Endodermal cell (in vitro differentiated cells): ENCODE measurements around the gene MAPK14. TPM values are rescaled to one million over a fixed set of nuclear protein-coding genes. Genes with fewer than 3 reads are reported as not detected.

Experiments used
- DNase-seq: peaks from one replicate; pipeline ENCODE4 v3.0.0-alpha.2; 2017
- H3K27ac ChIP-seq: 2 replicates; pipeline ENCODE4 v1.5.1; 2013; ENCODE audit warnings: mild to moderate bottlenecking, low read depth, low read length, moderate library complexity
- H3K27me3 ChIP-seq: 2 replicates; pipeline ENCODE4 v1.6.1; 2013; ENCODE audit warnings: mild to moderate bottlenecking, low read length, moderate library complexity; ENCODE audit not compliant: insufficient read depth, control insufficient read depth, poor library complexity, severe bottlenecking
- H3K36me3 ChIP-seq: 2 replicates; pipeline ENCODE4 v1.7.0; 2013; ENCODE audit warnings: mild to moderate bottlenecking, low read length, moderate library complexity; ENCODE audit not compliant: control insufficient read depth, insufficient read depth
- H3K4me1 ChIP-seq: one replicate; pipeline ENCODE4 v1.7.0; 2013; ENCODE audit warnings: low read length; ENCODE audit not compliant: control insufficient read depth, insufficient read depth
- H3K4me3 ChIP-seq: 2 replicates; pipeline ENCODE4 v1.5.1; 2013; ENCODE audit warnings: mild to moderate bottlenecking, low read length, moderate library complexity
- H3K9ac ChIP-seq: 2 replicates; pipeline ENCODE4 v1.6.1; 2013; ENCODE audit warnings: mild to moderate bottlenecking, low read length, moderate library complexity; ENCODE audit not compliant: poor library complexity, severe bottlenecking; ENCODE audit errors: extremely low read depth
- H3K9me3 ChIP-seq: 2 replicates; pipeline ENCODE4 v1.6.1; 2013; ENCODE audit warnings: mild to moderate bottlenecking, low read length, moderate library complexity; ENCODE audit not compliant: control insufficient read depth
- H3K27ac Mint-ChIP-seq: 2 replicates; pipeline ENCODE4 v1.8.0; 2020; ENCODE audit warnings: mixed read lengths
- H3K27me3 Mint-ChIP-seq: 2 replicates; pipeline ENCODE4 v1.8.0; 2021; ENCODE audit warnings: mild to moderate bottlenecking, mixed read lengths; ENCODE audit not compliant: insufficient read depth
- H3K36me3 Mint-ChIP-seq: 2 replicates; pipeline ENCODE4 v1.8.0; 2020; ENCODE audit warnings: low read depth, mixed read lengths
- H3K4me1 Mint-ChIP-seq: 2 replicates; pipeline ENCODE4 v1.8.0; 2020; ENCODE audit warnings: mixed read lengths
- H3K4me3 Mint-ChIP-seq: 2 replicates; pipeline ENCODE4 v1.8.0; 2020; ENCODE audit warnings: mild to moderate bottlenecking, moderate library complexity, mixed read lengths
- H3K9me3 Mint-ChIP-seq: 2 replicates; pipeline ENCODE4 v1.8.0; 2020; ENCODE audit warnings: mild to moderate bottlenecking, mixed read lengths
- CTCF ChIP-seq: fragments of 200-600 bp; sonication (generic); conservative IDR thresholded peaks from 2 replicates; pipeline ENCODE4 v1.5.0; 2021; ENCODE audit warnings: antibody characterized with exemption, mild to moderate bottlenecking
- WGBS, 2 experiments: methylation state at CpG; one replicate each; pipeline versions ENCODE4 v1.1.5 to v1.1.7; 2013; ENCODE audit warnings: missing lambda C conversion rate in 2 of 2, mixed read lengths in 1 of 2; ENCODE audit not compliant: insufficient coverage in 1 of 2, insufficient read length in 1 of 2; 5-methylcytosine and 5-hydroxymethylcytosine counted together
- total RNA-seq, 2 donors: library from RNA; stranded (reverse); fragmentation: NEBNext Ultra II Directional in 1 of 2; extraction: Animal tissue kit (Norgen Biotek cat#: 25700) in 1 of 2; gene quantifications; 2 replicates in 1 of 2; 3 replicates in 1 of 2; pipeline ENCODE4 v1.2.1, GENCODE V29; 2021

The MAPK14 gene
- total RNA-seq, 2 donors from 2014 or later = 36.4 to 40.6 TPM

GRCh38 chr6:36111526-36111925 is 83.9 kb downstream of the MAPK14 start:
- peaks cover 35% of the 10 kb centered on the region for H3K36me3 Mint-ChIP-seq
- peaks cover 50% of the 10 kb centered on the region for H3K36me3 ChIP-seq
- 93 to 94% methylated on average over 4 to 7 of the region's 7 CpGs for WGBS, 2 experiments
- H3K27ac ChIP-seq = peak overlapping the region; percentile 22
- no peaks in the 10 kb centered on the region for H3K9me3 Mint-ChIP-seq
- no peak overlapping the region for H3K4me3 ChIP-seq
- H3K4me3 Mint-ChIP-seq = no peak overlapping the region
- DNase-seq = no peak
- H3K27ac Mint-ChIP-seq = no peak overlapping the region
- H3K9me3 ChIP-seq = no peaks in the 10 kb centered on the region
- no peak overlapping the region for H3K9ac ChIP-seq
- no peak for TF ChIP-seq CTCF
- peaks cover 5% of the 10 kb centered on the region for H3K4me1 Mint-ChIP-seq
- H3K4me1 ChIP-seq = no peaks in the 10 kb centered on the region
- H3K27me3 ChIP-seq = no peaks in the 10 kb centered on the region
- no peaks in the 10 kb centered on the region for H3K27me3 Mint-ChIP-seq

- H3K36me3 ChIP-seq = peaks cover 41% of the 10 kb centered on the region
- no peak for DNase-seq
- TF ChIP-seq CTCF = no peak
- no peaks in the 10 kb centered on the region for H3K9me3 Mint-ChIP-seq
- no peaks in the 10 kb centered on the region for H3K9me3 ChIP-seq
- no peak overlapping the region for H3K4me3 Mint-ChIP-seq
- no peak overlapping the region for H3K4me3 ChIP-seq
- no peak overlapping the region for H3K9ac ChIP-seq
- H3K27ac Mint-ChIP-seq = no peak overlapping the region
- H3K27ac ChIP-seq = no peak overlapping the region
- no peaks in the 10 kb centered on the region for H3K4me1 ChIP-seq
- H3K36me3 Mint-ChIP-seq = peaks cover 26% of the 10 kb centered on the region
- H3K27me3 Mint-ChIP-seq = no peaks in the 10 kb centered on the region
- no peaks in the 10 kb centered on the region for H3K27me3 ChIP-seq
- peaks cover 7% of the 10 kb centered on the region for H3K4me1 Mint-ChIP-seq
These were observed 85.4 kb downstream of the MAPK14 start for GRCh38 chr6:36113049-36113448.

- Mint-ChIP-seq H3K4me3 (no peak overlapping the region), H3K27ac (no peak overlapping the region), H3K9me3 (no peaks in the 10 kb centered on the region), H3K4me1 (peaks cover 7% of the 10 kb centered on the region), H3K27me3 (no peaks in the 10 kb centered on the region), H3K36me3 (peaks cover 20% of the 10 kb centered on the region)
- H3K4me1 ChIP-seq = no peaks in the 10 kb centered on the region
- WGBS, 2 experiments = 85 to 90% methylated on average over 2 of the region's 2 CpGs
- TF ChIP-seq CTCF = no peak
- H3K9ac ChIP-seq = no peak overlapping the region
- H3K27ac ChIP-seq = no peak overlapping the region
- peaks cover 34% of the 10 kb centered on the region for H3K36me3 ChIP-seq
- no peak overlapping the region for H3K4me3 ChIP-seq
- DNase-seq = no peak
- H3K9me3 ChIP-seq = no peaks in the 10 kb centered on the region
- no peaks in the 10 kb centered on the region for H3K27me3 ChIP-seq
These were observed 86.1 kb downstream of the MAPK14 start for GRCh38 chr6:36113703-36114102.
